Transverse colon (tissue), 4 donors: ENCODE measurements around the gene DCAF4L1. TPM values are rescaled to one million over a fixed set of nuclear protein-coding genes. Genes with fewer than 3 reads are reported as not detected.

Experiments used
- DNase-seq: peaks from one replicate; pipeline ENCODE4 v3.0.0-alpha.2; 2019
- H3K27ac ChIP-seq, 4 donors: fragments of 200-600 bp; sonication (generic); 2 replicates each; pipeline ENCODE4 v1.5.1; 2016 to 2018; ENCODE audit warnings: inconsistent platforms in 4 of 4
- H3K27me3 ChIP-seq: fragments of 200-600 bp; sonication (generic); 2 replicates; pipeline ENCODE4 v1.5.1; 2017; ENCODE audit warnings: inconsistent platforms
- H3K36me3 ChIP-seq, 4 donors: fragments of 200-600 bp; sonication (generic); 2 replicates each; pipeline ENCODE4 v1.5.1; 2017 to 2019; ENCODE audit warnings: inconsistent platforms in 4 of 4
- H3K4me1 ChIP-seq, 4 donors: fragments of 200-600 bp; sonication (generic); 2 replicates each; pipeline ENCODE4 v1.5.1; 2017 to 2020; ENCODE audit warnings: inconsistent platforms in 4 of 4
- H3K4me3 ChIP-seq, 4 donors: fragments of 200-600 bp; sonication (generic); 1 replicate in 1 of 4; 2 replicates in 3 of 4; pipeline versions ENCODE4 v1.5.1 to v1.6.1; 2017 to 2019; ENCODE audit warnings: inconsistent platforms in 4 of 4
- H3K9me3 ChIP-seq, 2 donors: fragments of 200-600 bp; sonication (generic); 2 replicates each; pipeline ENCODE4 v1.5.1; 2017 to 2019; ENCODE audit warnings: inconsistent platforms in 2 of 2
- CTCF ChIP-seq, 5 experiments: fragments of 200-600 bp in 3 of 5; fragments of 450-650 bp in 2 of 5; sonication (generic) in 3 of 5; IDR thresholded peaks; 1 replicate in 2 of 5; 2 replicates in 3 of 5; pipeline ENCODE4 v1.5.1; 2016 to 2017; ENCODE audit warnings: antibody characterized with exemption in 5 of 5, inconsistent platforms in 3 of 5, mild to moderate bottlenecking in 2 of 5, moderate library complexity in 1 of 5
- EP300 ChIP-seq: sonication (generic); formaldehyde crosslinking; IDR thresholded peaks from one replicate; pipeline ENCODE4 v1.6.1; 2017; ENCODE audit warnings: antibody characterized with exemption, low read depth
- POLR2A ChIP-seq: fragments of 450-650 bp; IDR thresholded peaks from one replicate; pipeline ENCODE4 v1.6.1; 2016; ENCODE audit warnings: antibody characterized with exemption, mild to moderate bottlenecking, moderate library complexity
- POLR2AphosphoS5 ChIP-seq, 3 donors: sonication (generic); formaldehyde crosslinking; IDR thresholded peaks; one replicate each; pipeline ENCODE4 v1.6.1; 2016; ENCODE audit warnings: antibody characterized with exemption in 3 of 3
- WGBS, 2 donors: methylation state at CpG; one replicate each; pipeline ENCODE4 v1.1.5; 2018; ENCODE audit warnings: low coverage in 1 of 2; 5-methylcytosine and 5-hydroxymethylcytosine counted together
- in situ Hi-C, 4 donors: fragments of 200-750 bp; cut with MboI; loops; one replicate each; pipeline versions ENCODE4 v1.15.0 to v1.15.1; 2017; ENCODE audit warnings: low sequenced_read_pairs in 3 of 4, low pct_ligation_motif_present in 1 of 4, low pct_unique_long_range_greater_than_20kb in 1 of 4
- intact Hi-C: fragments of 100-400 bp; cut with DNase I; formaldehyde crosslinking; loops from one replicate; pipeline ENCODE4 v1.15.1; 2023; ENCODE audit warnings: low total_unique reads
- total RNA-seq, 4 donors: library from RNA; depleted of rRNA; stranded (reverse); fragments of >200 nt; gene quantifications; one replicate each; pipeline ENCODE4 v1.1.0, GENCODE V29; 2016

The DCAF4L1 gene
- total RNA-seq, 4 donors from 2014 or later = 0.14 to 0.32 TPM; not detected in 2

- no peak overlapping the region for H3K4me3 ChIP-seq
- no peaks in the 10 kb centered on the region for H3K27me3 ChIP-seq
- H3K9me3 ChIP-seq = no peaks in the 10 kb centered on the region
- H3K27ac ChIP-seq = no peak overlapping the region
- in situ Hi-C loops (no loop called here), intact Hi-C loops (no loop called here)
- peaks cover 0 to 7% (median 0%) of the 10 kb centered on the region in 4 donors for H3K4me1 ChIP-seq
- peaks cover 0 to 37% (median 7%) of the 10 kb centered on the region in 4 donors for H3K36me3 ChIP-seq
- WGBS, 2 donors = 87 to 91% methylated on average over 2 of the region's 2 CpGs
- TF ChIP-seq EP300 (no peak), POLR2AphosphoS5 (IDR thresholded peaks at IDR 0.05) (no peak), CTCF (IDR thresholded peaks at IDR 0.05) (no peak), POLR2A (no peak)
- DNase-seq = no peak
These were observed 38.0 kb upstream of the DCAF4L1 start for GRCh38 chr4:41943506-41943905.

GRCh38 chr4:41944089-41944488 lies 37.5 kb upstream of the DCAF4L1 start:
- no peak overlapping the region for H3K27ac ChIP-seq
- no peaks in the 10 kb centered on the region for H3K9me3 ChIP-seq
- H3K36me3 ChIP-seq = peaks cover 0 to 43% (median 7%) of the 10 kb centered on the region in 4 donors
- no peaks in the 10 kb centered on the region for H3K27me3 ChIP-seq
- no peak overlapping the region for H3K4me3 ChIP-seq
- intact Hi-C loops = no loop called here
- DNase-seq = no peak
- peaks cover 0 to 3% (median 0%) of the 10 kb centered on the region in 4 donors for H3K4me1 ChIP-seq
- TF ChIP-seq POLR2A = no peak
- no peak for TF ChIP-seq CTCF (IDR thresholded peaks at IDR 0.05)
- TF ChIP-seq EP300 = no peak
- no peak for TF ChIP-seq POLR2AphosphoS5 (IDR thresholded peaks at IDR 0.05)
- in situ Hi-C loops = no loop called here

- 81 to 83% methylated on average over 3 of the region's 3 CpGs for WGBS, 2 donors
- H3K4me3 ChIP-seq = no peak overlapping the region
- H3K36me3 ChIP-seq = peaks cover 0 to 67% (median 20%) of the 10 kb centered on the region in 4 donors
These were observed 32.0 kb upstream of the DCAF4L1 start for GRCh38 chr4:41949531-41949930.

GRCh38 chr4:41957634-41958033 lies 23.9 kb upstream of the DCAF4L1 start:
- peaks cover 0 to 16% (median 5%) of the 10 kb centered on the region in 4 donors for H3K36me3 ChIP-seq
- H3K4me1 ChIP-seq = no peaks in the 10 kb centered on the region
- no peak for TF ChIP-seq POLR2AphosphoS5 (IDR thresholded peaks at IDR 0.05)
- TF ChIP-seq CTCF (IDR thresholded peaks at IDR 0.05) = no peak
- no peak for TF ChIP-seq POLR2A
- TF ChIP-seq EP300 = no peak
- no peak for DNase-seq
- no peaks in the 10 kb centered on the region for H3K27me3 ChIP-seq
- intact Hi-C loops = no loop called here
- no peak overlapping the region for H3K27ac ChIP-seq
- in situ Hi-C loops = no loop called here
- no peak overlapping the region for H3K4me3 ChIP-seq
- WGBS, 2 donors = 35 to 43% methylated on average over 1 of the region's 1 CpG
- H3K9me3 ChIP-seq = no peaks in the 10 kb centered on the region

More at GRCh38 chr4:41949531-41949930, 32.0 kb upstream of the DCAF4L1 start:
- in situ Hi-C loops (no loop called here), intact Hi-C loops (no loop called here)
- TF ChIP-seq CTCF (IDR thresholded peaks at IDR 0.05) = no peak
- no peak for TF ChIP-seq POLR2A
- no peak for TF ChIP-seq EP300
- no peak for TF ChIP-seq POLR2AphosphoS5 (IDR thresholded peaks at IDR 0.05)
- Histone ChIP-seq H3K4me1 (no peaks in the 10 kb centered on the region), H3K27me3 (no peaks in the 10 kb centered on the region), H3K27ac (no peak overlapping the region), H3K9me3 (no peaks in the 10 kb centered on the region)
- DNase-seq = no peak
